Cerebellar cortex (tissue), 1 donor: ENCODE data around the gene LZTFL1.
A peak's percentile ranks its signal among the peaks of the same experiment; 100 is the strongest.
"Not testable (repeated sequence)": the region's sequence is repeated elsewhere in the genome, so short reads cannot be mapped to it uniquely, and the experiment has no call there.

Experiments
- DNase-seq: peaks from one replicate; pipeline ENCODE4 v3.0.0-alpha.2; 2015; ENCODE audit warnings: low spot score

The LZTFL1 gene

DNA sequence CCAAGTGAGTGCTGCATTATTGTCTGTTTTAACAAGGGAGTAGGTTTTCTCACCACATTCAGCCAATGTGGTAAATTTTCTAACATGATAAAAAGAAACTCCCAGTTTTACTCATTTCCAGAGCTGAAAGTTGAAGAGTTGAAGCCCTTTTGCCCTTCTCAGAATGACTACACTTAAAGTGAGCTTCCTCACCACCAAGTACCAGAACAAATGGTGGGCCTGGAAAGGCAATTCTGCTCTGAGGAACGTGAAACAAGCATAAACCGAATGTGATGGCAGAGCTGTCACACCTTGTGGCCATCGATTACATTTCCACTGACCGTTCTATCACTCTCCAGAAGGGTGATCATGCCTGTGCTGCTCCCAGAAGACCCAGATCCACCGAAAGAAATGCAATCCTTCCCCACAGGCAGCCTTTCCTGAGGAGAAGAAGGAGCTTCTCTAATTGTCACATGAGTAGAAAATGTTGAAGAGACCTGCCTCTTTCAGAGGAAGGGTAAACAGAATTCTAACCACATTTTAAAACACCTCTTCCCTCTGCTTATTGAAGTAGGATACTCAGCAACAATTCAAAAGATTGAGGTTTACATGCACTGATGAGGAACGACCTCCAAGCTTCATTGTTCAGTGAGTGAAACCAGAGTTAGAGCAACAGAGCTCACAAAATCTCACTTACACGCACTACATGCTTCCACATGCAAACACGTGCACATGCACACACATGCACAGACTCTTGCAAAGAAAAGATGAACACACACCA is 23.0 kb upstream of the LZTFL1 start:
- no peak for DNase-seq

DNA sequence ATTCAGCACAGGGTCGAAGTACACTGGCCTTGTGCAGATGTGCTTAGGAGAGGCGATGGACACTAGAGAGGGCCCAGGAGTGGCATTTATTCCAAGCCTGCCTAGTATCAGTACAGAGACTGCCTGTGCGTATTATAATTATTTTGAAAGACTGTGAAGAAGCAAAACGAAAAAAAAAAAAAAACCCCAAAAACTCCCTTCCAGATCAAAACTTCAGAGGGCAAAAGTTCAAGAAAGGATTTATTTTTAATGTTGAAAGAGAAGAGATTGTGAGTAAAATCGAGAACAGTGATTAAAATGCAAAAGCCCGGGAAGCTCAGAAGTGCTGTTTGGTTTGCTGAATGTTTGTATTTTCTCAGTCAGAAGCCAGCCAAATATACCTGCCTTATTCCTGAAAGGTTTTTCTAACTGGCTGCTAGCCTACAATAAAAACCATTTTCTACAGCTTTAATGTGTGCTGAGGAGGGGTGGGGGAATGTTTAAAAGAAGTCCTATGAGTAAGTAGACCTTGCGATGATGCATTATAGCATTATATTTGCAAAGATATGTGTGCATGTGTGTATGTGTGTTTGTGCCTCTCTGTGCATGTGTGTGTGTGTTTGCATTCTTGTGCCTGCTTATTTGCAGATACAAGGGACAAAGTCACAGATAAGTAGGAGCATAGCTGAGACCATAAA is 19.3 kb upstream of the LZTFL1 start:
- no peak for DNase-seq

DNA sequence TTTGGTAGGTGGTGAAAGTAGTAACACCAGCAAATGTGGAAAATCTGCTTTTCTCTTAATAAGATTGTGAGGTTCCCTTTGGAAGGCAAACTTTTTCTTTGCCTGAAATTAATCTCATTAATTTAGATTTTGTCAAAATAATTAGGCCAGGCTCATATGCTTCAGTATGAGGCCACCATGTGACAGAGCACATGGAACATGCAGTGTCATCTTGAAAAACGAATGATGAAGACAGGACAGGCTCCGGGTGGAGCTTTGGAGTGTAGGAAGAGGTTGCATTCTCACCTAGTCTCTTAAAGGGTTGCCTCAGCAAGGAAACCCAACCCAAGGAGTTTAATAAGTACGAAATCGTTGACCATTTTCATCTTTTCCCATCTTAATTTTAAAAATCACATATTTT is 18.6 kb upstream of the LZTFL1 start:
- DNase-seq, result no peak

DNA sequence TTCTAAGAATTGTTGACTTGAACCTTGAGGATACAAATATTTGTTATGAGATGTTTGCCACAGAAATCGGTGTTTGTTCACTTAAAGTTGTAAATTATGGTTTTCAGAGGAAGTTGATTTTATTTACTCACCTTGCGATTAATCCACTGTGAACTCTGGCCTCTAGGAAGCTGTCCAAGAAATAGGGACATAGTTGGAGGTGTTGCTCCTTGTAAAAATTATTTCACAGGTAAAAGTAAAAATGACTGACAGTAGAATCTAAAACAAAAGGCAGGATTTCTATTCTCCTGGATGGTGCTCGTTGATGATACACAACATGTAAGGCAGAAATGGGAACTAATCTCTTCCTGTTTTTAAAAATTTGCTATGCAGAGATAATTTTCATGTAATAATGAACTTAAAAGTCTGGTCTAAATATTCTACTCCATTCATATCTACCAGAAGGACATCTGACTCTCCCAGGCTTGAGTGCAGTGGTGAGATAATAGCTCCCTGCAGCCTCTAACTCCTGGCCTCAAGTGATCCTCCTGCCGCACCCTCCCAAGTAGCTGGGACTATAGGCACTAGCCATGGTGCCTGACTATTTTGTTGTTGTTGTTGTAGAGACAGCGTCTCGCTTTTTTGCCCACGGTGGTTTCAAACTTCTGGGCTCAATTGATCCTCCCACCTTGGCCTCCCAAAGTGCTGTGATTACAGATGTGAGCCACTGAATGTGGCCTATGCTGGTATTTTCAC is 17.1 kb upstream of the LZTFL1 start:
- no peak for DNase-seq

DNA sequence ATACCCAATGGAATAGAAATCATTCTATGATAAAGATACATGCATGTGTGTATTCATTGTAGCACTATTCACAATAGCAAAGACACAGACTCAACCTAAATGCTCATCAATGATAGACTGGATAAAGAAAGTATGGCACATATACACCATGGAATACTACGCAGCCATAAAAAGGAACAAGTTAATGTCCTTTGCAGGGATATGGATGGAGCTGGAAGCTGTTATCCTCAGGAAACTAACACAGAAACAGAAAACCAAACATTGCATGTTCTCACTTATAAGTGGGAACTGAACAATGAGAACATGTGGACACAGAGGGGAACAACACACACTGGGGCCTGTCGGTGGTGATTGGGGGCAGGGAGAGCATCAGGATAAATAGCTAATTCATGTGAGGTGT is 15.1 kb upstream of the LZTFL1 start:
- not testable (repeated sequence) for DNase-seq

DNA sequence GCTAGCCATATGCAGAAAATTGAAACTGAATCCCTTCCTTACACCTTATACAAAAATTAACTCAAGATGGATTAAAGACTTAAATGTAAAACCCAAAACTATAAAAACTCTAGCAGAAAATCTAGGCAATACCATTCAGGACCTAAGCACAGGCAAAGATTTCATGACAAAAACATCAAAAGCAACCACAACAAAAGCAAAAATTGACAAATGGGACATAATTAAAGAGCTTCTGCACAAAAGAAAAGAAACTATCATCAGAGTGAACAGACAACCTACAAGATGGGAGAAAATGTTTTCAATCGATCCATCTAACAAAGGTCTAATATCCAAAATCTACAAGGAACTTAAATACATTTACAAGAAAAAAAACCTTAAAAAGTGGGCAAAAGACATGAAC is 14.4 kb upstream of the LZTFL1 start:
- DNase-seq, result not testable (repeated sequence)

DNA sequence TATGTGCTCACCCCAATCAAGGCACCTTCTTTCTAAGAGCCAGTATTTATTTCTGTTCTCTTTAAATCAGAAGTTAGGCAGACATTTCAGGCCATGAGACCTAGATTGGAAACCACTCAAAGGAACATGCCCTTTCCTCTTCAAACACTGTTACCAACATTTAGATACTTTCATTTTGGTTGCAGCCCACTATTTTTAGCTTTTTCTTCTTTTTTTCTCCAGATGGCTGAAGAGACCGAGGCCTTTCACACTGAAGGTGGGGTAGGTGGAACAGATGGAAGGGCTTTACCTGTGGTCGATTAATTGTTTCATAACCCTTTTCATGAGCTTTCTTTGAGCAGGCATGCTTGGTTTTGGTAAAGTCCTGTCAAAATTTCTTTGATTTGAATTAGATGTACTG is 10.9 kb upstream of the LZTFL1 start:
- DNase-seq, result no peak

DNA sequence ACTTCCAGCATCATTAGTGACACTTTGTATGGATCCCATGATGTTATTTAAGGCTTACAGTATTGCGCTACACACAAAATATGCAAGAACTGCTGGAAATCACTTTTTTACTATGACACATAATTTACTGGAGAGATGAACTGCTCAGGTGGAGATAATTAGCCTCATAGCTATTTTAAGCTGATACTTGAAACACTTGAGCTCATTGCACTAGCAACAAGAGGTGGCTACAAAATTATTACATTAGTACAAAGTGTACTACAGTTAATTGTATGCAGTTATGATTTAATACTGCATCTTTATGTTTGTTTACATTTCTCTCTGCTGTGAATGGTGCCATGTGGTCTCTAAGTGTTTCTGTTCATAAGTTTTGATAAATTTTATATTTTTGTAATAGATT is 6.5 kb upstream of the LZTFL1 start:
- DNase-seq, result no peak

DNA sequence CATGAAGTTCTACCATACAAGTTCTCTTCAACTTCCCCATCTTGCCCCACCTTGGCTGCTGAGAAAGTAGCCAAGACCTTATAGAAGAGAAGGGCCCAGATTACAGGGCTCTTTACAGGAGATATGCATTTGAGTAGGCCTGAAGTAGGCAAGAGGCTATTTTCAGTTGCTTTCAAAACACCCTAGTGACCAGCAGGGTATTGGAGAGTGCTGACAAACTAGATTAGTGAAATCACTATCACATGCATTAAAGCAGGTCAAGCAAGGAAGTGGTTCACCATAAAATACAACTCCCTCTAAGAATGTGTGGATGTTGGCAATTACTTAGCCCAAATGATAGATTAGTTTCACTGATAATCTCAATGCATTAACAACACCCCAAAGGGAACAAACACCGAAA is 2.7 kb upstream of the LZTFL1 start:
- no peak for DNase-seq

DNA sequence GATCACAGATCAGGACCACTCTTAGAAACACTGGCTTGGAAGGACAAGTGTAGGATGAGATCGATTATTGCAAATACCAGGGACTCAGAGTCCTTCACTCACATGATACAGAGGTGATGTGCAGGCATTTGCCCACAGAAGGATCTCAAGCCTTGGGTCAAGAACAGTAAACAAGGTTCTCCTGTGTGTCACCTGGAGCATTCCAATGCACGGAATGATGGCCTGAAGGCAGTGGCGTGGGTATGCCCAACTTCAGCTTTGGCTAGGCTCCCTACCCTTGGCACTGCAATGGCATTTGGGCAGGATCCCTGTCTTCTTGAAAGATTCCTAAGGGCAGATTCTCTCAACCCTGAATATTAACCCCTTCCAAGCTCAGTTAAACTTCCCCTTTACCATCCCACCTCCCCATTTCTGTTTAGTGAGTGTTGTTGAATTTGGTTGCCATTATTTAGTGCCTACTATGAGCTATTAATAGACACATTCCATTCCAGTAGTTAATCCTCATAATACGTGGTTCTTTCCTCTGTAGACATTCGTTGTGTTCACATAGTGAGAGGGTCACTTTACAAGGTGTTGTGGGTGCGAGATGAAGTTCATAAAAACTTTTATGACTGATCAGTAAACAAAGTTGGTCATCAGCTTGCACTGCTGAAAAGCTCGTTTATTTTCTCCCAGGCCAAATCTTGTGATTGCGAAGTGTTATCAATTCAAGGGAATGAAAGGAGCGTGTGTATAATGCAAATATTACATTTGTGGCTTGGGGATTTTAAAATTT is 1.1 kb upstream of the LZTFL1 start:
- DNase-seq, result no peak

DNA sequence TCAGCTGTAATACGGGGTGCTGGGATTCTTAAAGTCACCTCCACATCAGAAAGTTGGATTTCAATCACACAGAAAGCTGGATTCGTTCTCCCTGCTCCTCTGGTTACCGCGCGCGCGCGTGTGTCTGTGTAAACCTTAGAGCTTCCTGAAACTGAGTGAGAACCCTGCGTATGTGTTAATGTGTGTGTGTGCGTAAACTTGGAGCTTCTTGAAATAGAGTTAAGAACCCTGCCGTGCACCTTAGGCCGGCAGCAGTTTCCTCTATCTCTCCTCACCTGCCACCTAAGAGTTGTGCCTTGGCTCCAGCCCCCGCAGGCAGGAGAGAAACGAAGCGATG is 531 bp downstream of the LZTFL1 start:
- DNase-seq, result peak; percentile 17

DNA sequence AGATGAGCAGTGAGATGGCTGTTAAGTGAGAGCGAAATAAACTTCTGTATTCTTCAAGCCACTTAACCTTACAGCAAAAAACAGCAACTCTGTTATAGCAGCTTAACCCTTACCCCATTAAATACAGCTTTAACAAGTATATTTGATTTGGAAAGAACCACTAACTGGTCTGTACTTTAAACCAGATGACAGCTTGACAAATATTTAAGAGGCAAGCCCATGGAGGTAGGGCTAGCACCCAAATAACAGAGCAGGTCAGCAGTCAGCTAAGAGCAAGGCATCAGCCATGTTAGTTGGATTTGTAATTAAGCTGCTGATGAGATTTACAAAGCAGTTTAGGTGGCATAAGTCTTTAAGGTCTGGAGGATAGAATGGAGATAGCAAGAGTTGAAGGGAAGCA is 3.5 kb downstream of the LZTFL1 start:
- no peak for DNase-seq

DNA sequence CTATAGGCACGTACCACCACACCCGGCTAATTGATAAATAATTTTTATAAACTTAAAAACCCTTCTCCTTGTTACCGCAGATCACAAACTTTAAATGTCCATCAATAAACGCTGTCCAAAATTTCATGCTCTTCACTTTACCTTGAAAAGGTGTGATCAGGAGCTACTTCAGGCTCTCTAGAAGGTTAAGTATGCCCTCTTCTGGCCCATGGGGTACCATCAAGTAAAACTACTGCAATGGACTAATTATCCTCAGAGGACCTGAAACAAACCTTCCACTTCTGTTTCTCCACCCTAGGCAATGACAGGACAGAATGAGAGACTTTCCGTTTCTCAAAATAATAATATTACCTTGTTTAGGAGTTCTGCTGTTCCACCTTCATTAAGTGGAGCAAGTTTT is 9.2 kb downstream of the LZTFL1 start:
- peak; percentile 16 for DNase-seq

DNA sequence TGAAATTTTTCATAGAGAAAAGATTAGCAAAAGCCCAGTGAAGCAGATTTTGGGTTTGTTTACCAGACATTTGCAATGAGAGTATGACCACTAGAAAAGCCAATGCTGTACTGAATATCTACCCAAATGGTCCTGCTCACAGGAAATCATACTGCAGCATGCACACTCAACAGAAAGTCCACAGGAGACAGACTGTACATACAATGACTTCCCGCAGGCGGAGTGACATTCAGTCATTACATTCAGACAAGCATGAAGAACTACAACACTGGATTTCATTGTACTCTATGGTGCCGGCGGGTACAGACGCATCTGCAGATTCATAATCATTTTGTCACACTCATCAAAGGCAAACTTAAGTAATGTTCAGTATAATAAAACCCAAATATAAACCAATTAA is 11.8 kb downstream of the LZTFL1 start:
- no peak for DNase-seq

DNA sequence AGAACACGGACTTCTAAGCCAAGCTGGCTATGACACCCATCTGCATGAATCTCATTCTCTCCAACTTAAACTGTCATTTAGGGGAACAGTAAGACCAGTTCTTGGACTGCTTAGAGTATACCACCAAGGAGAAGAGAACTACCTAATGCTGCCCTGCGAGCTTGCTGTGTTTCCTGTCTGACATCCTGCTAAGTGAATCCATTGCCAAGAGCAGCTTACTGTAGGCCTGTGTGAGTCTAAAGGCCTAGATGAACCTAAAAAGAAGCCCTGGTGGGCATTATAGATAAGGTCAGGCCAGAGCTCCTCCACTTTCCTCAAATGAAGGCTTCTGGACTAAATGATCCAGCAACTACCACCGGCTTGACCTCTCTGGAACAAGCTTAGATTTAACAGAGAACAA is 15.0 kb downstream of the LZTFL1 start:
- no peak for DNase-seq

DNA sequence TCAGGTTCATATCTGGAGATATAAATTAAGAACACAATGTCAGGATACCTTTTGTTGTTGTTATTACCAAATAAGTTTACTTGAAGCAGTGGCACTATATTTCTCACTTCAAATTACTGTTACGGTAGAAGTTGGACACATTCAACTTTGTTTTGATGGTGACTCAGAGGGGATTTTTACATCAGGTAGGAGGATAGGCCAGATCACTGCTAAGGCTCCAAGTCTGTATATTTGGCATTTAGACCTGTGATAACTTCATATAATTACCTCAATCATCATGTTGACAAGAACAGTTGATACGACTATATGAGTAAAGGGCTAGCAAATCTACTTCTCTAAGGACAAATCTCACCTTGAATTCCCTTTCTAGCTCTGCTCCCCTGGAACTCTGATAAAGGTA is 15.6 kb downstream of the LZTFL1 start:
- no peak for DNase-seq

DNA sequence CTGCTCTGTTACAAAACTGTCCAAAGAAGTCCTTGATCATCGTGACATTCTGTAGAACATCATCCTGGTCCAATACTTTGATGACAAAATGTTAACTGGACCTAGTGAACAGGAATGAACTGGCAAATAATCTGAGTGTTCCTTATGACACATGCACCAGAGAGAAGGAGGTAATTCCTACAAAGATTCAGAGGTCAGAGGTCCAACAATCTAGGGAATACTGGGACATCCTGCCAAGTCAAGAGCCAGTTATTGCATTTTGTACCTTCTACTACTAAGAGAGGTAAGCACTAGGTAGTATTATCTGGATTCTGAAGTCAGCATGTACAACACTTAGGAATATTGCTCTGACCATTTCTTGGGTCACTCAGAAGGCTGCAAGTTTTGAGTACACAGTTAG is 20.8 kb downstream of the LZTFL1 start:
- DNase-seq, result no peak

DNA sequence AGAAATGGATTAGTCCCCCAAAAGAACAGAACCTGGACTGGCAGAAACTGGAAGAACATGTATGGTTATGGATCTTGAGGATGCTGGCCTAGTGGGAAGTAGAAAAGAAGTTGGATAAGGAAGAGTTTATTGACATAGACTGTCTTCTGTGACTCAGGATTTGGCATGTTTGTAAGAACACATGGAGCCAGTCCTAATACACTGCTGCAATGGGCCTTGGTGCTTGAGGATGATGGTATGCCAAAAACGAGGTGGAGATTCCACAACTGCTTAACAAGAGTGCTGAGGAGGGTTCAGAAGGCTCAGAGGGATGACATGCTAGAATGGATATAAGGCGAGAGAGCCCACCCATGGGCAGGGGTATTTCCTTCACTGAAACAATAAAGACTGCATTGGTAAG is 22.4 kb downstream of the LZTFL1 start:
- no peak for DNase-seq

DNA sequence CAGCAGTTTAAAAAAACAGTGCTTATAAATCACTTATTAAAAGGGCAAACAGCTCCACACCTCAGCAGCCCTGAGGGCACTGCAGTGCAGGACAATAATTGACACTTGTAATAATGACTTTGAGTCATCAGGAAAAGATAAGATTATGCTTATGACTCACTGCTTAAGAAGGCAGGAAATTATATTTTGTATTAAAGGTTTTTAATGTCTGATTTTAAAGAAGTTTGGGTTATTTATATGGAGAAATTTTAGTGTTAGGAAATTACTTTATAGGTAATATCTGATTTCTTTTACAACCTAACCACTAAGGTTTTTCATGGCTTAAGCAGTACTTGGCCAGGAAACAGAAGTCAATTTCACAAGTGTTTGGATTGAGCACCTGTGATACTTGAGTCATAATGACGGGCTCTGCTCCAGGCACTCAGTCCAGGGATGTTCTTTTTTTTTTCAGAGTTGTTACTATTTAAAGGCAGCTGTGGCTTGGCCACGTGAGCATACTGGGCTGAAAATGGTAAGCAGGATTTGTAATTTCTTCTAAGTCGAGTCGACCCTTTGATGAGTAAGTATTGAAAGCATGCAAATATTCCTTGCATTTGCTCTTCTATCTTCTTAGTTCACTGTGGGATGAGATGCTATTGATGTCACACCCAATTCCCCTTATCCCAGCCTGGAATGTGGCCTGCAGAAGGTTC is 23.9 kb downstream of the LZTFL1 start:
- no peak for DNase-seq

DNA sequence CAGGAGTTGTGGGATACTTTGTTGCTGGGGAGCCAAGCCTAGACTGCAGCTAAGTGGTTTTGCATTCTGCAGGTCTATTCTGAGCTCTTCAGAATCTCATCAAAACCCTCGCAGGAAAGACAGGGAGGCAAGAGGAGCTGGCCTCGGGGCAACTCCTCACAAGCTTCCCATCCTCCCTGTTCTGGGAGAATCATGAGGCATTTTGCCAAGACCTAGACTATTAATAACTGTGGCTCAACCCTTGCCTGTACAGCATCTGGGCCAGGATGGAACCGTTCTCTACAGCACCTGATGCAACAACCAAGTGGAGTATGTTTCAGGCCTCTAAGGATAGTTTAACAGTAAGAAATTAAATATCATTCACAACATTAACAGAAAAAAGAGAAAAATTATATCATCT is 25.4 kb downstream of the LZTFL1 start:
- DNase-seq, result peak; percentile 25

DNA sequence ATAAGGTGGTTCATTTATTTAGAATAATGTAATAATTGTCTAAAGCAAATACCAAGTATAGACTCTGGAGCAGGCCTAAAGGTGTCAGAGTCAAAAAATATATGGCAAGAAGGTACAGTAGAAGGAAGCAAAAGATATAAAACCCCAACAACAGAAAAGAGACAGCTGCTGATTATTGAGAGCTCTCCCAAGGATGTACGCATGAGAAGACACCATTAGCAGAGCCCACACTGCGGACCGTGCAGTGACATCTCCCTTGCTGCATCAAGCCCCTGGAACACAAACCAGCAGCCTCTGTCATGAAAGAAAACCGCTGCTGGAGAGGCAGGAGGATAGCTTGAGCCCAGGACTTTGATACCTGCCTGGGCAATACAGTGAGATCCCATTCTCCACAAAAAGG is 27.6 kb downstream of the LZTFL1 start:
- no peak for DNase-seq
